ENCODE results near the gene SET. TPM values are rescaled to one million over a fixed set of nuclear protein-coding genes. Genes with fewer than 3 reads are reported as not detected.

The SET gene
- total RNA-seq, 1 experiment from 2014 or later = 745 TPM

- Mint-ChIP-seq H3K27ac (ENCODE audit: unreplicated experiment) (no peak overlapping the region), H3K27me3 (ENCODE audit: insufficient read depth, unreplicated experiment) (no peaks in the 10 kb centered on the region), H3K4me3 (ENCODE audit: unreplicated experiment) (no peak overlapping the region), H3K9me3 (ENCODE audit: unreplicated experiment) (no peaks in the 10 kb centered on the region), H3K36me3 (ENCODE audit: insufficient read depth, unreplicated experiment) (peaks cover 42% of the 10 kb centered on the region), H3K4me1 (ENCODE audit: low read depth, unreplicated experiment) (no peaks in the 10 kb centered on the region)
- Histone ChIP-seq H3K9me3 (no peaks in the 10 kb centered on the region), H3K4me1 (no peaks in the 10 kb centered on the region), H3K4me3 (ENCODE audit: low read depth, low read length) (no peak overlapping the region), H3K36me3 (ENCODE audit: control insufficient read depth, insufficient read depth, low read length) (no peaks in the 10 kb centered on the region), H3K27me3 (replicated peaks; ENCODE audit: control insufficient read depth, insufficient read depth, low read length) (no peaks in the 10 kb centered on the region)
- no TSS peak for BruUV-seq (replicated peaks)
- POLR2A ChIA-PET = no interaction called here
- DNase-seq = no peak
- intact Hi-C loops (cut with micrococcal nuclease; ENCODE audit: unreplicated experiment) = no loop called here
- TF ChIP-seq, protein P1, sequence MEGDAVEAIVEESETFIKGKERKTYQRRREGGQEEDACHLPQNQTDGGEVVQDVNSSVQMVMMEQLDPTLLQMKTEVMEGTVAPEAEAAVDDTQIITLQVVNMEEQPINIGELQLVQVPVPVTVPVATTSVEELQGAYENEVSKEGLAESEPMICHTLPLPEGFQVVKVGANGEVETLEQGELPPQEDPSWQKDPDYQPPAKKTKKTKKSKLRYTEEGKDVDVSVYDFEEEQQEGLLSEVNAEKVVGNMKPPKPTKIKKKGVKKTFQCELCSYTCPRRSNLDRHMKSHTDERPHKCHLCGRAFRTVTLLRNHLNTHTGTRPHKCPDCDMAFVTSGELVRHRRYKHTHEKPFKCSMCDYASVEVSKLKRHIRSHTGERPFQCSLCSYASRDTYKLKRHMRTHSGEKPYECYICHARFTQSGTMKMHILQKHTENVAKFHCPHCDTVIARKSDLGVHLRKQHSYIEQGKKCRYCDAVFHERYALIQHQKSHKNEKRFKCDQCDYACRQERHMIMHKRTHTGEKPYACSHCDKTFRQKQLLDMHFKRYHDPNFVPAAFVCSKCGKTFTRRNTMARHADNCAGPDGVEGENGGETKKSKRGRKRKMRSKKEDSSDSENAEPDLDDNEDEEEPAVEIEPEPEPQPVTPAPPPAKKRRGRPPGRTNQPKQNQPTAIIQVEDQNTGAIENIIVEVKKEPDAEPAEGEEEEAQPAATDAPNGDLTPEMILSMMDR (IDR thresholded peaks at IDR 0.05; ENCODE audit: insufficient read depth in 1 of 2, low read depth in 1 of 2, low read length in 1 of 2, severe bottlenecking in 1 of 2, unreplicated experiment in 1 of 2) = no peak
- CTCF ChIA-PET = no interaction called here
Observed at GRCh38 chr9:128651798-128652197, 37.2 kb upstream of the SET start.

DNA sequence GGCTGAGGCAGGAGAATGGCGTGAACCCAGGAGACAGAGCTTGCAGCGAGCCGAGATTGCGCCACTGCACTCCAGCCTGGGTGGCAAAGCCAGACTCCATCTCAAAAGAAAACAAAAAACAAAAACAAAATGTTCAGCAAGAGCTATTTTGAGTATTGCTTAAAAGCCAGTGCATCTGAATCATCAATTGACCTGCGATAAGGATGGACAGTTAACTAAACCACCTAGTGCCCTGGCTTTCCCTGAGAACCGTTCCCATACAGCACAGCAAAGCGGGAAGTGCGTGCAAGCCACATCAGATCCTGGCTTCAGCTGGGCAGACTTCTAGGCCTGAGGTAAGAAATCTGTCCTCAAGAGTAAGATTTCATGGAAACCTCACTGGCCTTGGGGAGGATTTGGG, 35.1 kb upstream of the SET start:
- no peaks in the 10 kb centered on the region for H3K27me3 Mint-ChIP-seq (ENCODE audit: insufficient read depth, unreplicated experiment)
- H3K4me3 Mint-ChIP-seq (ENCODE audit: unreplicated experiment) = no peak overlapping the region
- intact Hi-C loops (cut with micrococcal nuclease; ENCODE audit: unreplicated experiment) = no loop called here

GRCh38 chr9:128654481-128654880, 34.5 kb upstream of the SET start:
- ChIA-PET CTCF (no interaction called here), POLR2A (no interaction called here)
- H3K4me3 ChIP-seq (ENCODE audit: low read depth, low read length) = no peak overlapping the region
- no TSS peak for BruUV-seq (replicated peaks)
- intact Hi-C loops (cut with micrococcal nuclease; ENCODE audit: unreplicated experiment) = no loop called here
- H3K4me1 Mint-ChIP-seq (ENCODE audit: low read depth, unreplicated experiment) = no peaks in the 10 kb centered on the region
- H3K4me1 ChIP-seq = no peaks in the 10 kb centered on the region
- no peaks in the 10 kb centered on the region for H3K36me3 ChIP-seq (ENCODE audit: control insufficient read depth, insufficient read depth, low read length)
- no peak overlapping the region for H3K27ac Mint-ChIP-seq (ENCODE audit: unreplicated experiment)
- no peaks in the 10 kb centered on the region for H3K9me3 Mint-ChIP-seq (ENCODE audit: unreplicated experiment)
- TF ChIP-seq, protein P1 (IDR thresholded peaks at IDR 0.05; ENCODE audit: insufficient read depth in 1 of 2, low read depth in 1 of 2, low read length in 1 of 2, severe bottlenecking in 1 of 2, unreplicated experiment in 1 of 2) = no peak
- H3K27me3 ChIP-seq (replicated peaks; ENCODE audit: control insufficient read depth, insufficient read depth, low read length) = no peaks in the 10 kb centered on the region
- peaks cover 19% of the 10 kb centered on the region for H3K36me3 Mint-ChIP-seq (ENCODE audit: insufficient read depth, unreplicated experiment)
- no peak for DNase-seq
- H3K27me3 Mint-ChIP-seq (ENCODE audit: insufficient read depth, unreplicated experiment) = no peaks in the 10 kb centered on the region
- H3K9me3 ChIP-seq = no peaks in the 10 kb centered on the region; the same call in 1 of the 2 replicates
- peak overlapping the region; percentile 78 for H3K4me3 Mint-ChIP-seq (ENCODE audit: unreplicated experiment)

More for the DNA sequence above, 35.1 kb upstream of the SET start:
- H3K9me3 Mint-ChIP-seq (ENCODE audit: unreplicated experiment) = no peaks in the 10 kb centered on the region
- no TSS peak for BruUV-seq (replicated peaks)
- TF ChIP-seq, protein P1 (IDR thresholded peaks at IDR 0.05; ENCODE audit: insufficient read depth in 1 of 2, low read depth in 1 of 2, low read length in 1 of 2, severe bottlenecking in 1 of 2, unreplicated experiment in 1 of 2) = no peak
- peaks cover 24% of the 10 kb centered on the region for H3K36me3 Mint-ChIP-seq (ENCODE audit: insufficient read depth, unreplicated experiment)
- H3K4me3 ChIP-seq (ENCODE audit: low read depth, low read length) = no peak overlapping the region
- H3K36me3 ChIP-seq (ENCODE audit: control insufficient read depth, insufficient read depth, low read length) = no peaks in the 10 kb centered on the region
- no peaks in the 10 kb centered on the region for H3K27me3 ChIP-seq (replicated peaks; ENCODE audit: control insufficient read depth, insufficient read depth, low read length)
- H3K9me3 ChIP-seq = no peaks in the 10 kb centered on the region; the same call in 1 of the 2 replicates
- CTCF ChIA-PET = no interaction called here
- DNase-seq = no peak
- H3K4me1 Mint-ChIP-seq (ENCODE audit: low read depth, unreplicated experiment) = no peaks in the 10 kb centered on the region
- POLR2A ChIA-PET = no interaction called here
- H3K4me1 ChIP-seq = no peaks in the 10 kb centered on the region
- no peak overlapping the region for H3K27ac Mint-ChIP-seq (ENCODE audit: unreplicated experiment)

All from Caco-2 (cell line).